GM12873 (cell line): Measurements from ENCODE around the gene LRMDA.

ENCODE experiments used
- TF ChIP-seq, protein P1 (sequence below): IDR thresholded peaks from 2 replicates; pipeline ENCODE4 v1.5.1; 2012; ENCODE audit warnings: low read depth, mild to moderate bottlenecking, moderate library complexity, low read length, control low read depth; ENCODE audit not compliant: insufficient read depth; ENCODE audit errors: missing control alignments

Gene LRMDA

DNA sequence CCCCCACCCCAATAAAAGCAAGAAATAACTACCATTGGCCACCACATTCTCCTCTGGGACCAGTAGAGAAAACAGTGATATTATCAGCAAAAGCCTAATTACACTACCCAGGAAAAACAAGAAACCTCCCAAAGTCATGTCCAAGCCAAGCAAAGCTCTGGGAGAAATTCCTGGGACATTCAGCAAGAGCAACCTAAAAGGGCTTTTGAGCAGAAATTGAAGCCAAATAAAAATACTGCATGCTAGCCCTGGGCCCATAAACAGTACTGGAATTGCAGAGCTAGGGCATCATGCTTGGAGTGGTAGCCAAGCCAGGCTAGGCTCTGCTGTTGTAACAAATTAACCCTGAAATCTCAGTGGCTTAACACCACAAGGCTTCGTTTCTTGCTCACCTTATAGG is 347.9 kb downstream of the LRMDA start:
- TF ChIP-seq, protein P1, sequence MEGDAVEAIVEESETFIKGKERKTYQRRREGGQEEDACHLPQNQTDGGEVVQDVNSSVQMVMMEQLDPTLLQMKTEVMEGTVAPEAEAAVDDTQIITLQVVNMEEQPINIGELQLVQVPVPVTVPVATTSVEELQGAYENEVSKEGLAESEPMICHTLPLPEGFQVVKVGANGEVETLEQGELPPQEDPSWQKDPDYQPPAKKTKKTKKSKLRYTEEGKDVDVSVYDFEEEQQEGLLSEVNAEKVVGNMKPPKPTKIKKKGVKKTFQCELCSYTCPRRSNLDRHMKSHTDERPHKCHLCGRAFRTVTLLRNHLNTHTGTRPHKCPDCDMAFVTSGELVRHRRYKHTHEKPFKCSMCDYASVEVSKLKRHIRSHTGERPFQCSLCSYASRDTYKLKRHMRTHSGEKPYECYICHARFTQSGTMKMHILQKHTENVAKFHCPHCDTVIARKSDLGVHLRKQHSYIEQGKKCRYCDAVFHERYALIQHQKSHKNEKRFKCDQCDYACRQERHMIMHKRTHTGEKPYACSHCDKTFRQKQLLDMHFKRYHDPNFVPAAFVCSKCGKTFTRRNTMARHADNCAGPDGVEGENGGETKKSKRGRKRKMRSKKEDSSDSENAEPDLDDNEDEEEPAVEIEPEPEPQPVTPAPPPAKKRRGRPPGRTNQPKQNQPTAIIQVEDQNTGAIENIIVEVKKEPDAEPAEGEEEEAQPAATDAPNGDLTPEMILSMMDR = no peak

DNA sequence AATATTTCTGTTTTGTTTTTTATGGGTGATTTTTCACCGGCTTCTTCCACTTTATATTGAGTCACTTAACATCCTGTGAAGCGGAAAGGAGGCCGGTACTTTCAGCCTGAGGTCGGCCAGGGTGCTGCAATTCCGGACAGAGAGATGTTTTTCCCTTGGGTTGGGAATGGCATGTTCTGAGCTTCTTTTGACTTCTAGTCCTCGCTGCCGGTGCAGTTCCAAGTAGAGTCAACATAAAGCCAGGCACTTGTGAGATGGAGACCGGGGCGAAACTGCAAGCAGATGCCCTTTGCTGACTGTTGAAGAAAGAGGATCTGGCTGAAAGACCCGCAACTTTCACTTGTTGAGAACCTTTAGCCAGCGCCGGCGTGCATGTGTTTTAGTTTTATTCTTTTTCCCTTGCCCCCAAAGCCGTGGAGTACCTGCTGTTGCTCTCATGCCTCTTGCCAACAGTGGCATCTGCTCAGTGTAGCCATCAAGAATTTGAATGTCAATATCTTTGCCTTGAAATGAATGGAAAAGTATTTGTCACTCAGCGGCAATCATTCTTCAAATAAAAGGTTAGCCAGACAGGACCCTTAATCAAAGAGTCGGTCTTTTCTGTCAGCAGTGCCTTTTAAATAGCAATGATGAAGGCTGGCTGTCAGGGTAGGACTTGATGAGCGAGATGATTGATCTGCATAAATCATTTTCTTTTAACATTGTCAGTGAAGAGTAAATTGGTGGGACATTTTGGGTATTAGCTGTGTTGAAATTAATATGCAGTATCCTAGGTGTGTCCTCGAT is 351.2 kb downstream of the LRMDA start:
- TF ChIP-seq, protein P1 = no peak

- TF ChIP-seq, protein P1 = no peak
These were observed 357.2 kb downstream of the LRMDA start for GRCh38 chr10:75788394-75789205.

DNA sequence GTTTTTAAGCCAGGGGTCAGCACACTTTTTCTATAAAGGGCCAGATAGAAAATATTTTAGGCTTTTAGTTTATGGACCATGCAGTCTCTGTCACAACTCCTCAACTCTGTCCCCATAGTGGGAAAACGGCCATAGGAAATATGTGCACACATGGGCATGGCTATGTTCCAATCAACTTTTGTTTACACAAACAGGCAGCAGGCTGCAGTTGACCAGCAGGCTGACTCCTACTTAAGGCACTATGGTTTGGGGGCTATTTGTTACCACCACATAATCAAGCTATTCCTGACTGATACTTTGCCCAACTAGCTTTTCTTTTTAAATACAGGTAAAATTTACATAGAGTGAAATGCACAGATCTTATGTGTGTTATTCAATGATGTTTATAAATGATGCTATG is 362.4 kb downstream of the LRMDA start:
- TF ChIP-seq, protein P1 = no peak

GRCh38 chr10:75801121-75801520 is 369.7 kb downstream of the LRMDA start:
- TF ChIP-seq, protein P1 = no peak

DNA sequence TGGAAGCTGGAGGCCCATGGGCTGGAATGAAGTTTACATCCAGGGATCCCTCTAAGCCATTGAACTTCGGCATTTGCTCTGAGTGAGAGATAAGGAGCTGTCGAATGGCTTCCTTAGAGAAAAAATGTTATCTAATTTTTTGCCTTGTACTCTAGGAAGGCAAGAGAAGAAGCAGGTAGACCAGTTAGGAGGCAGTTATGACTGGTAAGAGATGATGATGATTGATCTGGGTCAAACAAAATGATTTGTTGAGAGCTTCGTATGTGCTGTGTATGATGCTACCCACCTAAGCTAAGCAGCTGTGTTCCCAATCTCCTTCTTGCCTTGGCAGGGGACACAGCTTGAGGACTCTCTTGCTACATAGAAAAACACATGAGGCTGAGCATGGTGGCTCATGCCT is 370.2 kb downstream of the LRMDA start:
- TF ChIP-seq, protein P1 = no peak

- TF ChIP-seq, protein P1 = no peak
These were observed 371.7 kb downstream of the LRMDA start for GRCh38 chr10:75803121-75803520.
